Measurements from ENCODE around the gene SELPLG. TPM values are rescaled to one million over a fixed set of nuclear protein-coding genes. Genes with fewer than 3 reads are reported as not detected.

SELPLG gene
- total and polyA plus RNA-seq, 2 of the 4 experiments (the other 2 are of a cell fraction) = 3.2 to 10.8 TPM

DNA sequence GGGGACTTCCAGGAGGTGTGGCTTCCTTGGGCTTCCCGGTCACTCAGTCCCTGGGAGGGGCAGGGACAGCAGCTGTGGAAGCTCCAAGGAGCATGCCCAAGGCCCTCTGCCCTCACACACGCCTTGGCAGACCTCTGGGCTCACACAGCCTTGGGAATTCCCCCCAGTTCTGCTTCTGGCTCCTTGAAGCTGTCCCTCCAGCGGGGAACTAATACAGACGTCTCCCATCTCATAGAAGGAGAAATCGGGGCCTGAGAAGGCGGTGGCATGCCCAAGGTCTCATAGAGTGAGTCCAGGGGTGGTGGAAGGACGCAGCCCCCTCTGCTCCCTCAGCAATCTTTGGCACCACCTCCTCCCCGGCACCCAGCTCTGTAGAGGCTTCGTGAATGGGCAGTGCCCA lies 20.1 kb downstream of the SELPLG start:
- in situ Hi-C loops (cut with MboI; ENCODE audit: low sequenced_read_pairs) = no loop called here
- ATAC-seq (ENCODE audit: low read depth) (no peak), DNase-seq (no peak)
- Histone ChIP-seq H3K36me3 (ENCODE audit: control insufficient read depth, insufficient read depth, low read length) (no peaks in the 10 kb centered on the region), H3K27me3 (ENCODE audit: control insufficient read depth, insufficient read depth, low read length) (no peaks in the 10 kb centered on the region), H3K9me1 (ENCODE audit: insufficient read depth, low read length) (peaks cover 6% of the 10 kb centered on the region; the same call in 1 of the 2 replicates), H3K27ac (ENCODE audit: insufficient read depth, low read length) (no peak overlapping the region), H3K18ac (ENCODE audit: low read depth, low read length) (no peak overlapping the region), H4K5ac (ENCODE audit: low read depth, low read length) (no peak overlapping the region), H3K23ac (ENCODE audit: low read depth, low read length) (no peak overlapping the region), H4K91ac (ENCODE audit: insufficient read depth, low read depth, low read length) (no peak overlapping the region), H2BK15ac (ENCODE audit: low read depth, low read length) (no peak overlapping the region), H4K20me1 (ENCODE audit: insufficient read depth, low read length) (no peaks in the 10 kb centered on the region), H4K8ac (ENCODE audit: low read depth in 2 of 2, low read length in 2 of 2) (no peak overlapping the region), H3K4ac (ENCODE audit: low read depth, low read length) (peak overlapping the region; percentile 2; the same call in 1 of the 2 replicates), H3K4me1 (ENCODE audit: control insufficient read depth, insufficient read depth, low read length) (peaks cover 15% of the 10 kb centered on the region), H2BK20ac (ENCODE audit: low read depth, low read length) (no peak overlapping the region), H2AK9ac (replicated peaks; ENCODE audit: low read depth, low read length, poor library complexity) (no peak overlapping the region), H3K4me2 (ENCODE audit: low read depth, low read length) (no peak overlapping the region), H3K56ac (ENCODE audit: extremely low read depth, insufficient read depth, low read length) (no peak overlapping the region), H2AFZ (replicated peaks; ENCODE audit: low read length, poor library complexity) (no peak overlapping the region), H2BK120ac (ENCODE audit: low read depth, low read length) (peak overlapping the region; percentile 5; the same call in 1 of the 2 replicates), H2AK5ac (ENCODE audit: low read depth, low read length) (peak overlapping the region; percentile 5; the same call in 1 of the 2 replicates), H3K4me3 (ENCODE audit: insufficient read depth, low read depth, low read length) (no peak overlapping the region), H3K9me3 (ENCODE audit: control insufficient read depth, insufficient read depth, low read length) (peaks cover 3% of the 10 kb centered on the region; the same call in 1 of the 2 replicates), H3K9ac (ENCODE audit: low read depth, low read length) (no peak overlapping the region), H3K79me1 (ENCODE audit: low read depth in 1 of 2, low read length in 2 of 2) (peaks cover 0 to 5% of the 10 kb centered on the region in 2 experiments; a peak in 1 of 4 replicates), H2BK5ac (ENCODE audit: low read depth, low read length, poor library complexity, severe bottlenecking) (no peak overlapping the region), H3K14ac (replicated peaks; ENCODE audit: low read depth, low read length) (no peak overlapping the region)
- ChIA-PET CTCF (interaction anchor here (0.6 kb wide), 1 partner anchor 40 kb away, joined by 8 read pairs; no protein-coding TSS in a partner anchor), POLR2A (ENCODE audit: unreplicated experiment) (no interaction called here)
- no peak for TF ChIP-seq MXI1 (IDR thresholded peaks at IDR 0.05; ENCODE audit: borderline replicate concordance, low read depth, low read length)
- no peak for TF ChIP-seq SMC3 (IDR thresholded peaks at IDR 0.05; ENCODE audit: low read depth, low read length)
- TF ChIP-seq NFE2L2 (IDR thresholded peaks at IDR 0.05; ENCODE audit: low read depth, low read length) = no peak
- TF ChIP-seq, protein P1, sequence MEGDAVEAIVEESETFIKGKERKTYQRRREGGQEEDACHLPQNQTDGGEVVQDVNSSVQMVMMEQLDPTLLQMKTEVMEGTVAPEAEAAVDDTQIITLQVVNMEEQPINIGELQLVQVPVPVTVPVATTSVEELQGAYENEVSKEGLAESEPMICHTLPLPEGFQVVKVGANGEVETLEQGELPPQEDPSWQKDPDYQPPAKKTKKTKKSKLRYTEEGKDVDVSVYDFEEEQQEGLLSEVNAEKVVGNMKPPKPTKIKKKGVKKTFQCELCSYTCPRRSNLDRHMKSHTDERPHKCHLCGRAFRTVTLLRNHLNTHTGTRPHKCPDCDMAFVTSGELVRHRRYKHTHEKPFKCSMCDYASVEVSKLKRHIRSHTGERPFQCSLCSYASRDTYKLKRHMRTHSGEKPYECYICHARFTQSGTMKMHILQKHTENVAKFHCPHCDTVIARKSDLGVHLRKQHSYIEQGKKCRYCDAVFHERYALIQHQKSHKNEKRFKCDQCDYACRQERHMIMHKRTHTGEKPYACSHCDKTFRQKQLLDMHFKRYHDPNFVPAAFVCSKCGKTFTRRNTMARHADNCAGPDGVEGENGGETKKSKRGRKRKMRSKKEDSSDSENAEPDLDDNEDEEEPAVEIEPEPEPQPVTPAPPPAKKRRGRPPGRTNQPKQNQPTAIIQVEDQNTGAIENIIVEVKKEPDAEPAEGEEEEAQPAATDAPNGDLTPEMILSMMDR (conservative IDR thresholded peaks at IDR 0.05; ENCODE audit: low read depth, low read length) = no peak
- TF ChIP-seq MAFK (IDR thresholded peaks at IDR 0.05; ENCODE audit: low read depth, low read length) = no peak
- TF ChIP-seq, protein P2, sequence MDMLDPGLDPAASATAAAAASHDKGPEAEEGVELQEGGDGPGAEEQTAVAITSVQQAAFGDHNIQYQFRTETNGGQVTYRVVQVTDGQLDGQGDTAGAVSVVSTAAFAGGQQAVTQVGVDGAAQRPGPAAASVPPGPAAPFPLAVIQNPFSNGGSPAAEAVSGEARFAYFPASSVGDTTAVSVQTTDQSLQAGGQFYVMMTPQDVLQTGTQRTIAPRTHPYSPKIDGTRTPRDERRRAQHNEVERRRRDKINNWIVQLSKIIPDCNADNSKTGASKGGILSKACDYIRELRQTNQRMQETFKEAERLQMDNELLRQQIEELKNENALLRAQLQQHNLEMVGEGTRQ (IDR thresholded peaks at IDR 0.05; ENCODE audit: low read depth, low read length) = no peak
- TF ChIP-seq RFX5 (IDR thresholded peaks at IDR 0.05; ENCODE audit: low read depth, low read length) = no peak
- TF ChIP-seq POLR2A (IDR thresholded peaks at IDR 0.05; ENCODE audit: low read depth, low read length) = no peak
- TF ChIP-seq RAD21 (IDR thresholded peaks at IDR 0.05; ENCODE audit: low read length) = no peak
- no peak for TF ChIP-seq MAZ (IDR thresholded peaks at IDR 0.05; ENCODE audit: borderline replicate concordance, low read depth, low read length)
- TF ChIP-seq FOS (IDR thresholded peaks at IDR 0.05; ENCODE audit: low read depth, low read length) = no peak
- no peak for TF ChIP-seq CEBPB (IDR thresholded peaks at IDR 0.05; ENCODE audit: low read depth, low read length)
- TF ChIP-seq BHLHE40 (IDR thresholded peaks at IDR 0.05; ENCODE audit: low read depth, low read length) = no peak
- TF ChIP-seq, protein P3, sequence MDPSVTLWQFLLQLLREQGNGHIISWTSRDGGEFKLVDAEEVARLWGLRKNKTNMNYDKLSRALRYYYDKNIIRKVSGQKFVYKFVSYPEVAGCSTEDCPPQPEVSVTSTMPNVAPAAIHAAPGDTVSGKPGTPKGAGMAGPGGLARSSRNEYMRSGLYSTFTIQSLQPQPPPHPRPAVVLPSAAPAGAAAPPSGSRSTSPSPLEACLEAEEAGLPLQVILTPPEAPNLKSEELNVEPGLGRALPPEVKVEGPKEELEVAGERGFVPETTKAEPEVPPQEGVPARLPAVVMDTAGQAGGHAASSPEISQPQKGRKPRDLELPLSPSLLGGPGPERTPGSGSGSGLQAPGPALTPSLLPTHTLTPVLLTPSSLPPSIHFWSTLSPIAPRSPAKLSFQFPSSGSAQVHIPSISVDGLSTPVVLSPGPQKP (IDR thresholded peaks at IDR 0.05; ENCODE audit: borderline replicate concordance, low read depth, low read length) = no peak
- WGBS, 2 experiments (ENCODE audit: extremely low coverage in 2 of 2, insufficient read length in 1 of 2) = 20% methylated on average over 1 of the region's 9 CpGs; no CpG with 5 or more reads in 1 of the 2 experiments
- no TSS peak for BruUV-seq (replicated peaks)
- dilution Hi-C loops (cut with HindIII; ENCODE audit: low sequenced_read_pairs, unreplicated experiment) = no loop called here
- intact Hi-C loops (cut with micrococcal nuclease) = no loop called here

Measured in IMR-90 (cell line).